HUES64 (cell line): ENCODE measurements around the gene GAB2.

ENCODE experiments used
- H3K27ac ChIP-seq: 2 replicates; pipeline ENCODE4 v1.7.0; 2013; ENCODE audit warnings: low read depth, low read length, inconsistent platforms
- H3K27me3 ChIP-seq: 2 replicates; pipeline ENCODE4 v1.6.1; 2013; ENCODE audit warnings: mild to moderate bottlenecking, low read length; ENCODE audit not compliant: insufficient read depth
- H3K36me3 ChIP-seq: 2 replicates; pipeline ENCODE4 v1.6.1; 2013; ENCODE audit warnings: mild to moderate bottlenecking, low read length; ENCODE audit not compliant: insufficient read depth
- H3K4me1 ChIP-seq: 2 replicates; pipeline ENCODE4 v1.6.1; 2013; ENCODE audit warnings: mild to moderate bottlenecking, low read length, moderate library complexity; ENCODE audit not compliant: insufficient read depth
- H3K4me3 ChIP-seq: 2 replicates; pipeline ENCODE4 v1.5.1; 2013; ENCODE audit warnings: mild to moderate bottlenecking, low read length, moderate library complexity
- H3K9ac ChIP-seq: 2 replicates; pipeline ENCODE4 v1.6.1; 2013; ENCODE audit warnings: mild to moderate bottlenecking, low read depth, low read length
- H3K9me3 ChIP-seq: 2 replicates; pipeline ENCODE4 v1.6.1; 2013; ENCODE audit warnings: low read depth, low read length; ENCODE audit not compliant: insufficient read depth
- WGBS: fragments of 150-250, 120-280 bp; methylation state at CpG from one replicate; pipeline ENCODE4 v1.1.7; 2013; ENCODE audit warnings: missing lambda C conversion rate; 5-methylcytosine and 5-hydroxymethylcytosine counted together

Gene GAB2

GRCh38 chr11:78170413-78170812, 247.2 kb downstream of the GAB2 start:
- no peaks in the 10 kb centered on the region for H3K4me1 ChIP-seq
- H3K36me3 ChIP-seq: no peaks in the 10 kb centered on the region
- WGBS: 94% methylated on average over 11 of the region's 11 CpGs
- no peak overlapping the region for H3K27ac ChIP-seq
- no peaks in the 10 kb centered on the region for H3K9me3 ChIP-seq
- no peak overlapping the region for H3K4me3 ChIP-seq
- H3K27me3 ChIP-seq: no peaks in the 10 kb centered on the region
- no peak overlapping the region for H3K9ac ChIP-seq

- Histone ChIP-seq H3K27ac (no peak overlapping the region), H3K4me1 (no peaks in the 10 kb centered on the region), H3K36me3 (no peaks in the 10 kb centered on the region), H3K9ac (no peak overlapping the region), H3K9me3 (no peaks in the 10 kb centered on the region), H3K4me3 (no peak overlapping the region), H3K27me3 (no peaks in the 10 kb centered on the region)
- 83% methylated on average over 17 of the region's 17 CpGs for WGBS
Observed at GRCh38 chr11:78168539-78169477, 248.8 kb downstream of the GAB2 start.

- H3K27me3 ChIP-seq: no peaks in the 10 kb centered on the region
- no peak overlapping the region for H3K9ac ChIP-seq
- H3K36me3 ChIP-seq: no peaks in the 10 kb centered on the region
- no peak overlapping the region for H3K27ac ChIP-seq
- WGBS: 88% methylated on average over 6 of the region's 6 CpGs
- H3K4me1 ChIP-seq: no peaks in the 10 kb centered on the region
- no peak overlapping the region for H3K4me3 ChIP-seq
- H3K9me3 ChIP-seq: no peaks in the 10 kb centered on the region
Observed at GRCh38 chr11:78166855-78167469, 250.7 kb downstream of the GAB2 start.
